ENCODE measurements around the gene ARHGAP22.

GRCh38 chr10:48423884-48424283 is 181.0 kb downstream of the ARHGAP22 start:
- no peak for TF ChIP-seq GABPA (IDR thresholded peaks at IDR 0.05; ENCODE audit: low read depth)
- no peak for TF ChIP-seq CTCF (IDR thresholded peaks at IDR 0.05)
